ENCODE measurements around the gene MARK4. TPM values are rescaled to one million over a fixed set of nuclear protein-coding genes. Genes with fewer than 3 reads are reported as not detected.

The MARK4 gene
- total RNA-seq, 1 experiment from 2014 or later: 58.5 TPM

DNA sequence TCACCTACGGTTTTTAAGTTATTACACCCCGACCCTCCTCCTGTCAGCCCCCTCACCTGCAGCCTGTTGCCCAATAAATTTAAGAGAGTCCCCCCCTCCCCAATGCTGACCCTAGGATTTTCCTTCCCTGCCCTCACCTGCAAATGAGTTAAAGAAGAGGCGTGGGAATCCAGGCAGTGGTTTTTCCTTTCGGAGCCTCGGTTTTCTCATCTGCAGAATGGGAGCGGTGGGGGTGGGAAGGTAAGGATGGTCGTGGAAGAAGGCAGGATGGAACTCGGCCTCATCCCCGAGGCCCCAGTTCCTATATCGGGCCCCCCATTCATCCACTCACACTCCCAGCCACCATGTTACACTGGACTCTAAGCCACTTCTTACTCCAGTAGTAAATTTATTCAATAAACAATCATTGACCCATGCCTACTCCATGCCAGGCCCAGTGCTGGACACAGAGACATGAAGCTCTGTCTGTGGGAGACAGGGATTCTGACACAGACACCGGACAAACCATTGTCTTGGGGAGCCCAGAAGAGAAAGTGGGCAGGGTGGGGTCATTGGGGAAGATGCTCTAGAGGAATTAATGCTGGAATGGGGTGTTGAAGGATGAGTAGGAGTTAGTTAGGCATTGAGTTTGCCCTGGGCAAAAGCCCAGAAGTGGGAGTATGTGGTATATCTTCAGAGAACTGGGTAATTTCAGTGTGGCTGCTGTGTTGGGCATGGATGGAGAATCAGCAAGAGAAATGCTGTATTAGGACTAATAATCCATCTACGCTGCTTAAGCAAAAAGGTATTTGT is 52.4 kb downstream of the MARK4 start:
- no peak for DNase-seq (ENCODE audit: low spot score)
- ChIA-PET CTCF (no interaction called here), POLR2A (no interaction called here)
- no peak for TF ChIP-seq RELA (CRISPR knock-in tag; IDR thresholded peaks at IDR 0.05; ENCODE audit: borderline replicate concordance)
- no peak for TF ChIP-seq ZNF416 (CRISPR knock-in tag; IDR thresholded peaks at IDR 0.05)
- no peak for TF ChIP-seq MYBL2 (CRISPR knock-in tag; IDR thresholded peaks at IDR 0.05)
- no peak for TF ChIP-seq ETV6 (CRISPR knock-in tag; IDR thresholded peaks at IDR 0.05)
- no peak for TF ChIP-seq TP53 (CRISPR knock-in tag; IDR thresholded peaks at IDR 0.05)
- TF ChIP-seq, protein P1, sequence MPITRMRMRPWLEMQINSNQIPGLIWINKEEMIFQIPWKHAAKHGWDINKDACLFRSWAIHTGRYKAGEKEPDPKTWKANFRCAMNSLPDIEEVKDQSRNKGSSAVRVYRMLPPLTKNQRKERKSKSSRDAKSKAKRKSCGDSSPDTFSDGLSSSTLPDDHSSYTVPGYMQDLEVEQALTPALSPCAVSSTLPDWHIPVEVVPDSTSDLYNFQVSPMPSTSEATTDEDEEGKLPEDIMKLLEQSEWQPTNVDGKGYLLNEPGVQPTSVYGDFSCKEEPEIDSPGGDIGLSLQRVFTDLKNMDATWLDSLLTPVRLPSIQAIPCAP (CRISPR knock-in tag; IDR thresholded peaks at IDR 0.05): no peak
- TF ChIP-seq, protein P2, sequence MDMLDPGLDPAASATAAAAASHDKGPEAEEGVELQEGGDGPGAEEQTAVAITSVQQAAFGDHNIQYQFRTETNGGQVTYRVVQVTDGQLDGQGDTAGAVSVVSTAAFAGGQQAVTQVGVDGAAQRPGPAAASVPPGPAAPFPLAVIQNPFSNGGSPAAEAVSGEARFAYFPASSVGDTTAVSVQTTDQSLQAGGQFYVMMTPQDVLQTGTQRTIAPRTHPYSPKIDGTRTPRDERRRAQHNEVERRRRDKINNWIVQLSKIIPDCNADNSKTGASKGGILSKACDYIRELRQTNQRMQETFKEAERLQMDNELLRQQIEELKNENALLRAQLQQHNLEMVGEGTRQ (CRISPR knock-in tag; IDR thresholded peaks at IDR 0.05): no peak
- no peak for TF ChIP-seq ZNF396 (CRISPR knock-in tag; IDR thresholded peaks at IDR 0.05; ENCODE audit: borderline replicate concordance)
- TF ChIP-seq, protein P3, sequence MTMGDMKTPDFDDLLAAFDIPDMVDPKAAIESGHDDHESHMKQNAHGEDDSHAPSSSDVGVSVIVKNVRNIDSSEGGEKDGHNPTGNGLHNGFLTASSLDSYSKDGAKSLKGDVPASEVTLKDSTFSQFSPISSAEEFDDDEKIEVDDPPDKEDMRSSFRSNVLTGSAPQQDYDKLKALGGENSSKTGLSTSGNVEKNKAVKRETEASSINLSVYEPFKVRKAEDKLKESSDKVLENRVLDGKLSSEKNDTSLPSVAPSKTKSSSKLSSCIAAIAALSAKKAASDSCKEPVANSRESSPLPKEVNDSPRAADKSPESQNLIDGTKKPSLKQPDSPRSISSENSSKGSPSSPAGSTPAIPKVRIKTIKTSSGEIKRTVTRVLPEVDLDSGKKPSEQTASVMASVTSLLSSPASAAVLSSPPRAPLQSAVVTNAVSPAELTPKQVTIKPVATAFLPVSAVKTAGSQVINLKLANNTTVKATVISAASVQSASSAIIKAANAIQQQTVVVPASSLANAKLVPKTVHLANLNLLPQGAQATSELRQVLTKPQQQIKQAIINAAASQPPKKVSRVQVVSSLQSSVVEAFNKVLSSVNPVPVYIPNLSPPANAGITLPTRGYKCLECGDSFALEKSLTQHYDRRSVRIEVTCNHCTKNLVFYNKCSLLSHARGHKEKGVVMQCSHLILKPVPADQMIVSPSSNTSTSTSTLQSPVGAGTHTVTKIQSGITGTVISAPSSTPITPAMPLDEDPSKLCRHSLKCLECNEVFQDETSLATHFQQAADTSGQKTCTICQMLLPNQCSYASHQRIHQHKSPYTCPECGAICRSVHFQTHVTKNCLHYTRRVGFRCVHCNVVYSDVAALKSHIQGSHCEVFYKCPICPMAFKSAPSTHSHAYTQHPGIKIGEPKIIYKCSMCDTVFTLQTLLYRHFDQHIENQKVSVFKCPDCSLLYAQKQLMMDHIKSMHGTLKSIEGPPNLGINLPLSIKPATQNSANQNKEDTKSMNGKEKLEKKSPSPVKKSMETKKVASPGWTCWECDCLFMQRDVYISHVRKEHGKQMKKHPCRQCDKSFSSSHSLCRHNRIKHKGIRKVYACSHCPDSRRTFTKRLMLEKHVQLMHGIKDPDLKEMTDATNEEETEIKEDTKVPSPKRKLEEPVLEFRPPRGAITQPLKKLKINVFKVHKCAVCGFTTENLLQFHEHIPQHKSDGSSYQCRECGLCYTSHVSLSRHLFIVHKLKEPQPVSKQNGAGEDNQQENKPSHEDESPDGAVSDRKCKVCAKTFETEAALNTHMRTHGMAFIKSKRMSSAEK (CRISPR knock-in tag; IDR thresholded peaks at IDR 0.05; ENCODE audit: borderline replicate concordance): no peak
- H3K4me3 Mint-ChIP-seq: no peak overlapping the region
- peaks cover 18% of the 10 kb centered on the region for H3K36me3 Mint-ChIP-seq
- peaks cover 11% of the 10 kb centered on the region for H3K4me1 Mint-ChIP-seq
- no peak for ATAC-seq
- peaks cover 47% of the 10 kb centered on the region for H3K27me3 Mint-ChIP-seq (ENCODE audit: low read depth)
- peaks cover 8% of the 10 kb centered on the region for H3K9me3 Mint-ChIP-seq
- H3K27ac Mint-ChIP-seq: no peak overlapping the region

DNA sequence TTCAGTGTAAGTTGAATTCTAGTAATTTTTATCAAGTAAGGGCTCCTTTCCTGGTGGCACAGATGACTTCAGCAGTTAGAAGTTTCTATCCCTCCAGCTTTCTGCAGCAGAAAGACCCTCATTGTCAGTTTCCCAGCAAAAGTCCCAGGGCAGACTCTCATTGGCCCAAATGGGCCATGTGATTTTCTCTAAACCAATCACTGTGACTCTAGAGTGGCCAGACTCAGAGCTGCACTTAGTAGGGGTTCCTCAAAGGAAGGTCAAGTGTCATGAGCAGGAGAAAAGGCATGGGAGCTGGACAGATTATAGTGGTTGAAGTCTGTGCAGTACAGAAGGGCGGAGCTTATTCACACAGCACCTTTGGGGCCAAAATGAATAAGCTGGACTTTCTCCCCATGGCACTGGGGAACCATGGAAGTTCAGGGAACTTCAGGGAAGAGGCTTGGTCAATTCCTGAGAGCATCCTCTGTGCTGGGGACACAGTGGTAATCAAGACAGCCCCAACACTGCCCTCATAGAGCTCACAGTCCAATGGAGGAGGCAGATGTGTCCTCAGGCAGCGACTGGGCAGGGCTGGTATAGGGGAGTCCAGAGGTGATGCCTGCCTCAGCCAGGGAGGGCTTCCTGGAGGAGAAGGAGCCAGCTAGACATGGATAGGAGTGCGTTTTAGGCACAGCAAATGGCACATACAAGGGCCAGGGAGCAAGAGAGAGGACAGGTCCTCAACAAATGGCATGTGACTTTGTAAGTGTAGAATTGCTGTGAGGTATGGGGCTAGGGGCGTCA is 53.3 kb downstream of the MARK4 start:
- Mint-ChIP-seq H3K4me3 (no peak overlapping the region), H3K36me3 (peaks cover 13% of the 10 kb centered on the region), H3K9me3 (peaks cover 8% of the 10 kb centered on the region), H3K4me1 (peaks cover 13% of the 10 kb centered on the region), H3K27me3 (ENCODE audit: low read depth) (peaks cover 53% of the 10 kb centered on the region), H3K27ac (no peak overlapping the region)
- no peak for ATAC-seq
- ChIA-PET POLR2A (no interaction called here), CTCF (no interaction called here)
- 0 out of 2 replicates have a peak, but pooled peaks have one; percentile 47 for TF ChIP-seq PRRX2 (CRISPR knock-in tag; IDR thresholded peaks at IDR 0.05)
- 0 out of 2 replicates have a peak, but pooled peaks have one; percentile 45 for TF ChIP-seq NFATC4 (CRISPR knock-in tag; IDR thresholded peaks at IDR 0.05)
- no peak for TF ChIP-seq TCF7 (CRISPR knock-in tag; IDR thresholded peaks at IDR 0.05; ENCODE audit: low read depth)
- TF ChIP-seq, protein P2 (CRISPR knock-in tag; IDR thresholded peaks at IDR 0.05): peak; percentile 70
- TF ChIP-seq, protein P4, sequence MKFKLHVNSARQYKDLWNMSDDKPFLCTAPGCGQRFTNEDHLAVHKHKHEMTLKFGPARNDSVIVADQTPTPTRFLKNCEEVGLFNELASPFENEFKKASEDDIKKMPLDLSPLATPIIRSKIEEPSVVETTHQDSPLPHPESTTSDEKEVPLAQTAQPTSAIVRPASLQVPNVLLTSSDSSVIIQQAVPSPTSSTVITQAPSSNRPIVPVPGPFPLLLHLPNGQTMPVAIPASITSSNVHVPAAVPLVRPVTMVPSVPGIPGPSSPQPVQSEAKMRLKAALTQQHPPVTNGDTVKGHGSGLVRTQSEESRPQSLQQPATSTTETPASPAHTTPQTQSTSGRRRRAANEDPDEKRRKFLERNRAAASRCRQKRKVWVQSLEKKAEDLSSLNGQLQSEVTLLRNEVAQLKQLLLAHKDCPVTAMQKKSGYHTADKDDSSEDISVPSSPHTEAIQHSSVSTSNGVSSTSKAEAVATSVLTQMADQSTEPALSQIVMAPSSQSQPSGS (CRISPR knock-in tag; IDR thresholded peaks at IDR 0.05; ENCODE audit: borderline replicate concordance, low read depth): no peak
- TF ChIP-seq, protein P5, sequence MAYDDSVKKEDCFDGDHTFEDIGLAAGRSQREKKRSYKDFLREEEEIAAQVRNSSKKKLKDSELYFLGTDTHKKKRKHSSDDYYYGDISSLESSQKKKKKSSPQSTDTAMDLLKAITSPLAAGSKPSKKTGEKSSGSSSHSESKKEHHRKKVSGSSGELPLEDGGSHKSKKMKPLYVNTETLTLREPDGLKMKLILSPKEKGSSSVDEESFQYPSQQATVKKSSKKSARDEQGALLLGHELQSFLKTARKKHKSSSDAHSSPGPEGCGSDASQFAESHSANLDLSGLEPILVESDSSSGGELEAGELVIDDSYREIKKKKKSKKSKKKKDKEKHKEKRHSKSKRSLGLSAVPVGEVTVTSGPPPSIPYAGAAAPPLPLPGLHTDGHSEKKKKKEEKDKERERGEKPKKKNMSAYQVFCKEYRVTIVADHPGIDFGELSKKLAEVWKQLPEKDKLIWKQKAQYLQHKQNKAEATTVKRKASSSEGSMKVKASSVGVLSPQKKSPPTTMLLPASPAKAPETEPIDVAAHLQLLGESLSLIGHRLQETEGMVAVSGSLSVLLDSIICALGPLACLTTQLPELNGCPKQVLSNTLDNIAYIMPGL (CRISPR knock-in tag; IDR thresholded peaks at IDR 0.05): no peak
- TF ChIP-seq ESRRA (CRISPR knock-in tag; IDR thresholded peaks at IDR 0.05; ENCODE audit: borderline replicate concordance): no peak
- no peak for DNase-seq (ENCODE audit: low spot score)
